ENCODE measurements around the gene MAP1LC3A. TPM values are rescaled to one million over a fixed set of nuclear protein-coding genes. Genes with fewer than 3 reads are reported as not detected.
A peak's percentile ranks its signal among the peaks of the same experiment; 100 is the strongest.

Gene MAP1LC3A
- polyA plus RNA-seq, 1 donor from 2014 or later = 8.6 TPM

- H3K27ac Mint-ChIP-seq = no peak overlapping the region
These were observed 9.1 kb upstream of the MAP1LC3A start for GRCh38 chr20:34549291-34549928.

GRCh38 chr20:34549929-34550305 is 8.6 kb upstream of the MAP1LC3A start:
- peaks cover 1% of the 10 kb centered on the region for H3K36me3 Mint-ChIP-seq
- H3K9me3 Mint-ChIP-seq = no peaks in the 10 kb centered on the region
- peaks cover 0 to 2% (median 0%) of the 10 kb centered on the region in 3 donors for H3K4me1 Mint-ChIP-seq
- H3K27ac Mint-ChIP-seq = no peak overlapping the region
- H3K4me3 Mint-ChIP-seq = no peak overlapping the region
- no peaks in the 10 kb centered on the region for H3K27me3 Mint-ChIP-seq

More at GRCh38 chr20:34549291-34549928, 9.1 kb upstream of the MAP1LC3A start:
- Mint-ChIP-seq H3K4me3 (no peak overlapping the region), H3K9me3 (no peaks in the 10 kb centered on the region), H3K27me3 (peaks cover 3% of the 10 kb centered on the region), H3K36me3 (peaks cover 1% of the 10 kb centered on the region), H3K4me1 (peaks cover 0 to 4% (median 2%) of the 10 kb centered on the region in 3 donors)

GRCh38 chr20:34552569-34552968 is 5.9 kb upstream of the MAP1LC3A start:
- H3K4me1 Mint-ChIP-seq = peaks cover 0 to 8% (median 2%) of the 10 kb centered on the region in 3 donors
- no peaks in the 10 kb centered on the region for H3K27me3 Mint-ChIP-seq
- no peaks in the 10 kb centered on the region for H3K9me3 Mint-ChIP-seq
- H3K36me3 Mint-ChIP-seq = peaks cover 1% of the 10 kb centered on the region
- peak overlapping the region in 1 of 4 donors; percentile 63 for H3K4me3 Mint-ChIP-seq
- H3K27ac Mint-ChIP-seq = no peak overlapping the region

GRCh38 chr20:34553366-34553867 is 5.1 kb upstream of the MAP1LC3A start:
- H3K36me3 Mint-ChIP-seq = no peaks in the 10 kb centered on the region
- no peak overlapping the region for H3K27ac Mint-ChIP-seq
- no peaks in the 10 kb centered on the region for H3K9me3 Mint-ChIP-seq
- H3K4me3 Mint-ChIP-seq = no peak overlapping the region
- peaks cover 0 to 14% (median 6%) of the 10 kb centered on the region in 3 donors for H3K4me1 Mint-ChIP-seq
- H3K27me3 Mint-ChIP-seq = no peaks in the 10 kb centered on the region

- Mint-ChIP-seq H3K27ac (peak overlapping the region; percentile 82 to 99 (median 96)), H3K36me3 (no peaks in the 10 kb centered on the region), H3K9me3 (no peaks in the 10 kb centered on the region), H3K27me3 (no peaks in the 10 kb centered on the region), H3K4me1 (peaks cover 4 to 13% (median 10%) of the 10 kb centered on the region in 3 donors), H3K4me3 (peak overlapping the region; percentile 68 to 95 (median 88))
These were observed 590 bp upstream of the MAP1LC3A start for GRCh38 chr20:34557936-34558319.

GRCh38 chr20:34559311-34560140 is 1.0 kb downstream of the MAP1LC3A start:
- peaks cover 4 to 14% (median 10%) of the 10 kb centered on the region in 3 donors for H3K4me1 Mint-ChIP-seq
- H3K9me3 Mint-ChIP-seq = no peaks in the 10 kb centered on the region
- H3K27me3 Mint-ChIP-seq = no peaks in the 10 kb centered on the region
- peak overlapping the region; percentile 65 to 88 (median 82) for H3K4me3 Mint-ChIP-seq
- H3K36me3 Mint-ChIP-seq = no peaks in the 10 kb centered on the region
- peak overlapping the region; percentile 92 to 94 (median 93) for H3K27ac Mint-ChIP-seq

GRCh38 chr20:34560141-34560523 is 1.6 kb downstream of the MAP1LC3A start:
- Mint-ChIP-seq H3K4me1 (peaks cover 4 to 15% (median 10%) of the 10 kb centered on the region in 3 donors), H3K4me3 (peak overlapping the region; percentile 59 to 91 (median 84)), H3K27ac (peak overlapping the region; percentile 93 to 95 (median 95)), H3K9me3 (no peaks in the 10 kb centered on the region), H3K36me3 (no peaks in the 10 kb centered on the region), H3K27me3 (no peaks in the 10 kb centered on the region)

- Mint-ChIP-seq H3K4me3 (peak overlapping the region in 2 of 4 donors; percentile 5 to 91), H3K9me3 (no peaks in the 10 kb centered on the region), H3K27me3 (no peaks in the 10 kb centered on the region), H3K36me3 (no peaks in the 10 kb centered on the region), H3K27ac (peak overlapping the region; percentile 93 to 95 (median 95)), H3K4me1 (peaks cover 4 to 15% (median 10%) of the 10 kb centered on the region in 3 donors)
These were observed 2.1 kb downstream of the MAP1LC3A start for GRCh38 chr20:34560614-34561013.

- H3K9me3 Mint-ChIP-seq = no peaks in the 10 kb centered on the region
- H3K36me3 Mint-ChIP-seq = no peaks in the 10 kb centered on the region
- H3K4me1 Mint-ChIP-seq = peaks cover 4 to 18% (median 10%) of the 10 kb centered on the region in 3 donors
- H3K27ac Mint-ChIP-seq = peak overlapping the region; percentile 89 to 95 (median 95)
- no peaks in the 10 kb centered on the region for H3K27me3 Mint-ChIP-seq
- H3K4me3 Mint-ChIP-seq = peak overlapping the region in 2 of 4 donors; percentile 11 to 58
These were observed 3.1 kb downstream of the MAP1LC3A start for GRCh38 chr20:34561661-34562060.

- peak overlapping the region in 1 of 3 donors; percentile 73 for H3K27ac Mint-ChIP-seq
- no peaks in the 10 kb centered on the region for H3K9me3 Mint-ChIP-seq
- H3K36me3 Mint-ChIP-seq = no peaks in the 10 kb centered on the region
- H3K27me3 Mint-ChIP-seq = no peaks in the 10 kb centered on the region
- H3K4me3 Mint-ChIP-seq = no peak overlapping the region
- H3K4me1 Mint-ChIP-seq = peaks cover 4 to 11% (median 8%) of the 10 kb centered on the region in 3 donors
These were observed 4.1 kb downstream of the MAP1LC3A start for GRCh38 chr20:34562641-34563040.

GRCh38 chr20:34564833-34565232 is 6.3 kb downstream of the MAP1LC3A start:
- no peak overlapping the region for H3K4me3 Mint-ChIP-seq

GRCh38 chr20:34566978-34567891 is 8.7 kb downstream of the MAP1LC3A start:
- Mint-ChIP-seq H3K4me3 (no peak overlapping the region), H3K4me1 (peaks cover 5 to 10% (median 7%) of the 10 kb centered on the region in 3 donors), H3K36me3 (peaks cover 7% of the 10 kb centered on the region), H3K27ac (peak overlapping the region in 1 of 3 donors; percentile 69), H3K9me3 (no peaks in the 10 kb centered on the region), H3K27me3 (no peaks in the 10 kb centered on the region)

More at GRCh38 chr20:34564833-34565232, 6.3 kb downstream of the MAP1LC3A start:
- Mint-ChIP-seq H3K27me3 (no peaks in the 10 kb centered on the region), H3K36me3 (no peaks in the 10 kb centered on the region), H3K9me3 (no peaks in the 10 kb centered on the region), H3K27ac (no peak overlapping the region), H3K4me1 (peaks cover 1 to 6% (median 4%) of the 10 kb centered on the region in 3 donors)

- H3K4me3 Mint-ChIP-seq = no peak overlapping the region
- peaks cover 7% of the 10 kb centered on the region for H3K36me3 Mint-ChIP-seq
- peaks cover 5 to 10% (median 7%) of the 10 kb centered on the region in 3 donors for H3K4me1 Mint-ChIP-seq
- no peaks in the 10 kb centered on the region for H3K9me3 Mint-ChIP-seq
- no peaks in the 10 kb centered on the region for H3K27me3 Mint-ChIP-seq
- H3K27ac Mint-ChIP-seq = no peak overlapping the region
These were observed 9.7 kb downstream of the MAP1LC3A start for GRCh38 chr20:34567892-34568865.
